CD4-positive, alpha-beta memory T cell (primary cell): ENCODE measurements around the gene VWA2. TPM values are rescaled to one million over a fixed set of nuclear protein-coding genes. Genes with fewer than 3 reads are reported as not detected.

Source experiments
- CTCF ChIA-PET: fragments of 350-600 bp; sonication (Branson Sonifier 250); formaldehyde crosslinking; loops from one replicate; lab custom pipeline; 2021; ENCODE audit warnings: inconsistent platforms; ENCODE audit not compliant: partially characterized antibody; lab: Charles Lee
- POLR2A ChIA-PET: fragments of 350-600 bp; sonication (Branson Sonifier 250); formaldehyde crosslinking; loops from one replicate; lab custom pipeline; 2021; ENCODE audit not compliant: partially characterized antibody; lab: Charles Lee
- DNase-seq, 5 donors: peaks; one replicate each; pipeline versions ENCODE4 v3.0.0 to v3.0.0-alpha.2; 2020 to 2022; ENCODE audit warnings: mixed read lengths in 1 of 5
- H3K27ac ChIP-seq: one replicate; pipeline ENCODE4 v1.7.0; 2013; ENCODE audit warnings: low read depth, low read length
- H3K27me3 ChIP-seq: 2 replicates; pipeline ENCODE4 v1.7.0; 2013; ENCODE audit warnings: mild to moderate bottlenecking, low read length, moderate library complexity; ENCODE audit not compliant: insufficient read depth
- H3K36me3 ChIP-seq: 2 replicates; pipeline ENCODE4 v1.7.0; 2013; ENCODE audit warnings: mild to moderate bottlenecking, low read length, moderate library complexity; ENCODE audit not compliant: insufficient read depth
- H3K4me1 ChIP-seq: 2 replicates; pipeline ENCODE4 v1.7.0; 2013; ENCODE audit warnings: mild to moderate bottlenecking, low read length, moderate library complexity; ENCODE audit not compliant: insufficient read depth
- H3K4me3 ChIP-seq, 2 donors: one replicate each; pipeline ENCODE4 v1.7.0; 2013; ENCODE audit warnings: low read length in 2 of 2, mild to moderate bottlenecking in 1 of 2
- H3K9me3 ChIP-seq, 2 donors: one replicate each; pipeline ENCODE4 v1.7.0; 2013; ENCODE audit warnings: low read length in 2 of 2, control low read depth in 1 of 2; ENCODE audit not compliant: control insufficient read depth in 1 of 2
- H3K27ac Mint-ChIP-seq, 7 donors: one replicate each; pipeline ENCODE4 v1.8.0; 2020 to 2021; ENCODE audit warnings: mixed read lengths in 7 of 7, mild to moderate bottlenecking in 6 of 7, inconsistent platforms in 3 of 7, moderate library complexity in 3 of 7
- H3K27me3 Mint-ChIP-seq, 2 donors: one replicate each; pipeline ENCODE4 v1.8.0; 2020 to 2021; ENCODE audit warnings: mixed read lengths in 2 of 2
- H3K36me3 Mint-ChIP-seq, 2 donors: one replicate each; pipeline ENCODE4 v1.8.0; 2020 to 2021; ENCODE audit warnings: mixed read lengths in 2 of 2, inconsistent platforms in 1 of 2, mild to moderate bottlenecking in 1 of 2
- H3K4me1 Mint-ChIP-seq, 4 donors: one replicate each; pipeline ENCODE4 v1.8.0; 2020 to 2021; ENCODE audit warnings: mixed read lengths in 4 of 4, mild to moderate bottlenecking in 1 of 4
- H3K4me3 Mint-ChIP-seq, 8 donors: one replicate each; pipeline ENCODE4 v1.8.0; 2020 to 2021; ENCODE audit warnings: mixed read lengths in 8 of 8, mild to moderate bottlenecking in 7 of 8, moderate library complexity in 6 of 8, inconsistent platforms in 3 of 8
- H3K9me3 Mint-ChIP-seq, 8 donors: one replicate each; pipeline ENCODE4 v1.8.0; 2020 to 2021; ENCODE audit warnings: mixed read lengths in 8 of 8, mild to moderate bottlenecking in 5 of 8, inconsistent platforms in 3 of 8, moderate library complexity in 1 of 8
- intact Hi-C: fragments of 100-400 bp; cut with micrococcal nuclease; formaldehyde crosslinking; loops from one replicate; pipeline ENCODE4 v1.15.1; 2023
- polyA plus RNA-seq, 2 donors: library from polyadenylated mRNA; unstranded; fragments of 300-500 nt; fragmentation: Illumina TruSeq; gene quantifications; one replicate each; pipeline ENCODE4 v1.2.3, GENCODE V29; 2021
- total RNA-seq, 2 experiments: library from RNA; stranded (reverse); gene quantifications; one replicate each; pipeline ENCODE4 v1.2.3, GENCODE V29; 2021

Gene VWA2
- total and polyA plus RNA-seq, 4 experiments from 2014 or later: not detected

- Mint-ChIP-seq H3K36me3 (no peaks in the 10 kb centered on the region), H3K4me1 (no peaks in the 10 kb centered on the region), H3K27me3 (peaks cover 12 to 19% of the 10 kb centered on the region in 2 donors), H3K4me3 (no peak overlapping the region), H3K27ac (no peak overlapping the region), H3K9me3 (no peaks in the 10 kb centered on the region)
- no peak overlapping the region for H3K4me3 ChIP-seq
- no peaks in the 10 kb centered on the region for H3K9me3 ChIP-seq
- no peaks in the 10 kb centered on the region for H3K36me3 ChIP-seq
- H3K27me3 ChIP-seq: no peaks in the 10 kb centered on the region
- no peak overlapping the region for H3K27ac ChIP-seq
- intact Hi-C loops: no loop called here
- ChIA-PET POLR2A (no interaction called here), CTCF (no interaction called here)
- DNase-seq: no peak
- no peaks in the 10 kb centered on the region for H3K4me1 ChIP-seq
Observed at GRCh38 chr10:114208351-114208750, 30.7 kb upstream of the VWA2 start.

- H3K27ac ChIP-seq: no peak overlapping the region
- H3K4me1 ChIP-seq: no peaks in the 10 kb centered on the region
- Mint-ChIP-seq H3K4me3 (no peak overlapping the region), H3K27ac (no peak overlapping the region), H3K36me3 (no peaks in the 10 kb centered on the region), H3K27me3 (peaks cover 3 to 12% of the 10 kb centered on the region in 2 donors), H3K9me3 (no peaks in the 10 kb centered on the region), H3K4me1 (no peaks in the 10 kb centered on the region)
- intact Hi-C loops: no loop called here
- DNase-seq: no peak
- CTCF ChIA-PET: no interaction called here
- H3K36me3 ChIP-seq: no peaks in the 10 kb centered on the region
- no peaks in the 10 kb centered on the region for H3K9me3 ChIP-seq
- H3K4me3 ChIP-seq: no peak overlapping the region
- POLR2A ChIA-PET: no interaction called here
- no peaks in the 10 kb centered on the region for H3K27me3 ChIP-seq
Observed at GRCh38 chr10:114212153-114212552, 26.9 kb upstream of the VWA2 start.

DNA sequence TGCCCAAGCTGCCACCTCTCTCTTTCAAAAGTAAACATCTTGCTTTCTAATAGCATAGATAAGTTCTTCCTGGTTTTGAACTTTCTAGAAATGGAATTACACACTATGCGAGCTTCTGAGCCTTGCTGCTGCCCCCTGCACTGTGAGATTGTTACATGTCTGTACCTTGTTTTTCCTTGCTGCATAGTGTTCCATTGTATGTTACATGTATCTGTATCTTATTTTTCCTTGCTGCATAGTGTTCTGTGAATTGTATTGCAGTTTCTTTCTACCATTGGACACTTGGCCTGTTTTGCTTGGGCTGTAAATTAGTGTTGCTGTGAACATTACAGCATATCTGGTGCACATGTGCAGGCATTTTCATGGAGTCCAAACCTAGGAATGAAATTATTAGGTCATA is 24.0 kb upstream of the VWA2 start:
- no peaks in the 10 kb centered on the region for H3K27me3 ChIP-seq
- no peaks in the 10 kb centered on the region for H3K9me3 ChIP-seq
- ChIA-PET CTCF (no interaction called here), POLR2A (no interaction called here)
- H3K4me3 Mint-ChIP-seq: no peak overlapping the region
- no peaks in the 10 kb centered on the region for H3K4me1 ChIP-seq
- no peak overlapping the region for H3K4me3 ChIP-seq
- peaks cover 10 to 13% of the 10 kb centered on the region in 2 donors for H3K27me3 Mint-ChIP-seq
- no peaks in the 10 kb centered on the region for H3K9me3 Mint-ChIP-seq
- H3K27ac ChIP-seq: no peak overlapping the region
- H3K36me3 Mint-ChIP-seq: no peaks in the 10 kb centered on the region
- intact Hi-C loops: no loop called here
- no peak for DNase-seq
- H3K36me3 ChIP-seq: no peaks in the 10 kb centered on the region
- H3K4me1 Mint-ChIP-seq: no peaks in the 10 kb centered on the region
- H3K27ac Mint-ChIP-seq: no peak overlapping the region

GRCh38 chr10:114220281-114220680 is 18.8 kb upstream of the VWA2 start:
- peaks cover 24 to 32% of the 10 kb centered on the region in 2 donors for H3K27me3 Mint-ChIP-seq
- H3K4me1 ChIP-seq: no peaks in the 10 kb centered on the region
- H3K9me3 ChIP-seq: no peaks in the 10 kb centered on the region
- CTCF ChIA-PET: no interaction called here
- H3K9me3 Mint-ChIP-seq: no peaks in the 10 kb centered on the region
- DNase-seq: no peak
- no peaks in the 10 kb centered on the region for H3K4me1 Mint-ChIP-seq
- no peaks in the 10 kb centered on the region for H3K27me3 ChIP-seq
- no peaks in the 10 kb centered on the region for H3K36me3 Mint-ChIP-seq
- H3K4me3 ChIP-seq: no peak overlapping the region
- H3K27ac ChIP-seq: no peak overlapping the region
- intact Hi-C loops: no loop called here
- H3K27ac Mint-ChIP-seq: no peak overlapping the region
- H3K4me3 Mint-ChIP-seq: no peak overlapping the region
- H3K36me3 ChIP-seq: no peaks in the 10 kb centered on the region
- POLR2A ChIA-PET: no interaction called here

- Mint-ChIP-seq H3K4me3 (no peak overlapping the region), H3K9me3 (no peaks in the 10 kb centered on the region), H3K27ac (no peak overlapping the region), H3K36me3 (no peaks in the 10 kb centered on the region), H3K4me1 (no peaks in the 10 kb centered on the region), H3K27me3 (peaks cover 24 to 32% of the 10 kb centered on the region in 2 donors)
- no peaks in the 10 kb centered on the region for H3K9me3 ChIP-seq
- CTCF ChIA-PET: no interaction called here
- no peak overlapping the region for H3K27ac ChIP-seq
- intact Hi-C loops: no loop called here
- no peaks in the 10 kb centered on the region for H3K4me1 ChIP-seq
- no peak for DNase-seq
- POLR2A ChIA-PET: no interaction called here
- no peak overlapping the region for H3K4me3 ChIP-seq
- no peaks in the 10 kb centered on the region for H3K27me3 ChIP-seq
- H3K36me3 ChIP-seq: no peaks in the 10 kb centered on the region
Observed at GRCh38 chr10:114221235-114221634, 17.8 kb upstream of the VWA2 start.

- Histone ChIP-seq H3K27ac (no peak overlapping the region), H3K9me3 (no peaks in the 10 kb centered on the region), H3K27me3 (no peaks in the 10 kb centered on the region), H3K4me3 (no peak overlapping the region), H3K36me3 (no peaks in the 10 kb centered on the region), H3K4me1 (no peaks in the 10 kb centered on the region)
- DNase-seq: no peak
- Mint-ChIP-seq H3K36me3 (no peaks in the 10 kb centered on the region), H3K4me3 (no peak overlapping the region), H3K9me3 (no peaks in the 10 kb centered on the region), H3K27me3 (peaks cover 26 to 35% of the 10 kb centered on the region in 2 donors), H3K27ac (no peak overlapping the region), H3K4me1 (no peaks in the 10 kb centered on the region)
- ChIA-PET CTCF (no interaction called here), POLR2A (no interaction called here)
- intact Hi-C loops: no loop called here
Observed at GRCh38 chr10:114223066-114223465, 16.0 kb upstream of the VWA2 start.

DNA sequence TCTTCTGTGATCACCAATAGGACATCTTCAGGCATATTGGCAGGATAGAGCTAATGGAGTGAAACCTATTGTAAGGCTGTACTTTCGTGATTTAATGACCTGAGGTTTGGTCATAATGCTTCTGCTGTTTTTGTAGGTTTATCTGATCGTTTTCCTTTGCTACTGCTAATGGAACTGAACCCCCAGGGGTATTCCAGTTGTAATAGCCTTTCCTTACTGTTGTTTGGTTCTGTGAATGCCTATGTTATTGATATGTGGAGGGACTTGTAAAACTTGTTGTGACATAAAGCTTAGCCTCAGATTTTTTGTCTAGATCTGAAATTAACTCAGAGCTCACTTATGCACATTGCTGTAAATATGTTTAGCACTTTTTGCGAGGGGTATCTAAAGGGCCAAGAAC is 10.9 kb upstream of the VWA2 start:
- intact Hi-C loops: no loop called here
- H3K27me3 ChIP-seq: no peaks in the 10 kb centered on the region
- no peak for DNase-seq
- no peaks in the 10 kb centered on the region for H3K9me3 Mint-ChIP-seq
- H3K36me3 Mint-ChIP-seq: no peaks in the 10 kb centered on the region
- CTCF ChIA-PET: interaction anchor here (0.6 kb wide), 1 partner anchor 300 kb away, joined by 3 read pairs; no protein-coding TSS in a partner anchor
- POLR2A ChIA-PET: no interaction called here
- H3K36me3 ChIP-seq: no peaks in the 10 kb centered on the region
- no peak overlapping the region for H3K4me3 Mint-ChIP-seq
- H3K4me1 Mint-ChIP-seq: no peaks in the 10 kb centered on the region
- H3K27ac ChIP-seq: no peak overlapping the region
- peaks cover 19 to 30% of the 10 kb centered on the region in 2 donors for H3K27me3 Mint-ChIP-seq
- H3K4me1 ChIP-seq: no peaks in the 10 kb centered on the region
- H3K4me3 ChIP-seq: no peak overlapping the region
- H3K27ac Mint-ChIP-seq: no peak overlapping the region
- no peaks in the 10 kb centered on the region for H3K9me3 ChIP-seq
